ENCODE results near the gene EPC2.
"Not testable (repeated sequence)": the region's sequence is repeated elsewhere in the genome, so short reads cannot be mapped to it uniquely, and the experiment has no call there.

The EPC2 gene

DNA sequence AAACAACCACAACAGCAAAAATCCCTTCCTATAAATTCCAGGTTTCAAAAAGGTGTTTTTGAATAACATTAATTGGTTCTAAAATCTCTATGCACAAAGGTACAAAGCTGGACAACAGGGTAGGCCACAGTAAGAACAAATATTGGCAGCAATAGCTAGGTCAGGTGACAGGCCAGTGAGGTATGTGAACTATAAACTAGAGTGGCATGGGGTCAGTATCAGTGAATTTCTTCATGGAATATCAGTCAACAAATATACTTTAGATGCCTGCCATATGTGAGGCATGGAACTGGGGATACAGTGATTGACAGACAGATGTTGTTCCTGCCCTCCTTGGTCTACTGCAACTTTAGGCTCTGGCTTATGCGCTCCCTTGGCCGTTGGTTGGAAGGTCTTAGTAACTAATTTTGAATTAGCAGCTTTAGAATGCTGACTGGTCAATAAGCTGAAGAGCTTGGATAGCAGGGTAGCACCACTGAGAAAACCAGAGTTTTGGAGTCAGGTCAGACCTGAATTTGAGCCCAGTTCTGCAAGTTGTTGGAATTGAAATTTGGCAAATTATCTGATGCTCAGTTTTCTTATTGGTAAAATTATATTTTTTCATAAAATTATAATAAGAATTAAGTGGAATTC lies 2.3 kb upstream of the EPC2 start:
- DNase-seq (ENCODE audit: low read depth in 2 of 2), result no peak

DNA sequence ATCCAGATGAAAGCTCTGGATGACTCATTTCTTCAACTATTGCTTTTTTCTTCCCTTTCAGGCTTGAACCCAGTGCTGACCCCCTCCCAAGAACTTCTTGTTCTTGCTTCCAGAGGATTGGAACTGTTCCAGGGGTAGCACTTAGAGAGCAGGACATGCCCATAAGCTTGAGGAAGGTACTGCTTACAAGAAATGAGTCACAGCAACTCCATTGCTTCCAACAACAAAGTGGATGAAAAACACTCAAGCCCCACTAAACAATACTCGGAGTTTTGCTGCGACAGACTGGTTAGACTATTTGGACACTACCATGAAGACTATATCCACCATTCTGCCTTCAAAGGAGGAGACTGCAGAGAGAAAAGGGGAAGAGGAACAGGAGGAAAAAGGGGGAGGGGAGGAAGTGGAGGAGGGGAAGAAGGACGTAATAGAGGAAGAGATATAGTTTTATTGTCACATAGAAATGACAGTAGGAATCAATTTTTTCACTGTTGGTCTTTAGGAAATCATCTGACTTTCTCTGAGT lies 1.6 kb upstream of the EPC2 start:
- DNase-seq (ENCODE audit: low read depth in 2 of 2), result no peak

DNA sequence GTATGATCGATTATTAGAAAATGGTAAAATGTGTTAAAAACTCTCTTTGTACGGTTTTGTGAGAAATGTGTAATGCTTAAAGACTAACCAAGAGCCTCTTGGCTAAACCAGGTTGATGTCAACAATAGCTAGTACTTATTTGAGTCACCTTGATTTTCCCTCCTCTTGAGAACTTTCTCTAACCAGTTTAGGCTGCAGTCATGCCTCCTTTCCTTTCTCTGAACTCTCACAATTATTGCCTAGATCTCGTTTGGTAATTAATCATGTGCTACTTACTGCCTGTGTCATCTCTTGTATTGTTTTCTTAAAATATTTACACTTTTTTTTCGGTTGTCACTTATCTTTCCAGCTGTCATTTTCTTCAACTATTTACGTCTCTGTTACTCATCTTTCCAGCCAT lies 1.1 kb upstream of the EPC2 start:
- no peak for DNase-seq (ENCODE audit: low read depth in 2 of 2)

DNA sequence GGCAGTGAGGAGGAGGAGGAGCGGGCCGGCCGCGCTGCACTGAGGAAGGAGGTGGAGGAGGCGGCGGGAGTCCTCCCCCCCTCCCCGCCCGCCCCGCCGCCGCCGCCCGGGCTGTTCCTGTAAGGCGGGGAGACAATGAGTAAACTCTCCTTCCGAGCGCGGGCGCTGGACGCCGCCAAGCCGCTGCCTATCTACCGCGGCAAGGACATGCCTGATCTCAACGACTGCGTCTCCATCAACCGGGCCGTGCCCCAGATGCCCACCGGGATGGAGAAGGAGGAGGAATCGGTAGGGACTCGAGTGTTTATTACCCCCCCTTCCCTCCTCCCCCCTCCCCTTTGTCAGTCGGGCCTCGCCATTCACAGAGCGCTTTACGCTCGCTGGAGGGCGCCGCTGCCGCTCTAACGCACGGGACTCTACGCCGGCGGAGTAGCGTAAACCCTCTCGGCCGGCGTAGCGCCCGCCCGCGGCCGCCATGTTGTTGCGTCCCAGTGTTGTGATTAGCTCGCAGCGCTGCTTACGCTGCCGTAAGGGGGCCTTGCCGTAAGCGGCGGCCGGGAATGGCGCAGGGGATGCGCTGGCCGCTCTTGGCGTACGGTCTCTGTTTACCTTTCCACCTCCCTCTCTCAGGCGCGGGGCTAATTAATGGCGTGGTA lies 460 bp downstream of the EPC2 start:
- peak; percentile 86 to 87 for DNase-seq (ENCODE audit: low read depth in 2 of 2)

DNA sequence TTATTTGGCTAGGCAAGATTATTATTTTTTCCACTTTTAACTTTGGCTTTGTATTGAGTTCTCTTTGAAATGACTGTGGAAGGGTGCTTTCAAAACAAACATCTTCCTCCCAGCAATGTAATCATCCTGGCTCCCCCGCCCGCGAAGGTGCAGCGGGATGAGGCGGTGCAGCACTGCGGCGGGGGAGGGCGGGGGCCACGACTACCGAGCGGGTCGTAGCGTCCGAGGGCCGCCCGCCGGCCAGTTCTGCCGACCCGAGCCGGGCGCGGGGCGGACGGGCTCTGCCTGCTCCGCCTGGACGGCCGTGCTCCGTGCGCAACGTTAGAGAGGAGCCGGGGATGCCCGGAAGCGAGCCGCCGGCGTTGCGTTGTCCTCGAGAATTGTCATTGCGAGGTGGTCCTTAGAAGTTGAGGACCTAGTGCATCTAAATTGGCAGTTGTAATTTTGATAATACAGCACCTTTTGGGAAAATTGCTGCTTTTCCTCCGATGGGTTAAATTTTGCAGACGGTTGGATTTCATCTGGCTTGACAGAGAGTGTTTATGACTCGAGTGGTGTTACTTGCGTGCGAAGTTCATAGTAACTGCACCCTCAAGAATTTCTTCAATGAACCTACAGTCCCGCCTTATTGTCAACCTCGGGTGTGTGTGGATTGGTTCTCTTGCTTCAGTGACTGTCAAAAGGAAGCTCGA lies 1.1 kb downstream of the EPC2 start:
- peak; percentile 26 for DNase-seq (ENCODE audit: low read depth in 2 of 2)

DNA sequence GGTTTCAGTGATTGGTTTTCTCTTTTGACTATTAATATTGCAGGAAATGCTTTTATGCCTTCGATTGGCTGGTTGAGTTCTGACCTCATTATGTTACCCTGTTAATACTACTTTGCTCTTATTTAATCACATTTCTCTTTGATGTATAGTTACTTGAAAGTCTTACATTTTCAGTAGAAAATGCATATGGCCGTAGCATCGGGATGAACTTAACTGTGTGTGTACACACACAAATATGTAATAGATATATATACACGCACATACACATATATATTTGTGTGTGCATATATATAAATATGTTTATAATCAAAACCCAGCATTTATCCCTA lies 1.6 kb downstream of the EPC2 start:
- DNase-seq (ENCODE audit: low read depth in 2 of 2), result no peak

DNA sequence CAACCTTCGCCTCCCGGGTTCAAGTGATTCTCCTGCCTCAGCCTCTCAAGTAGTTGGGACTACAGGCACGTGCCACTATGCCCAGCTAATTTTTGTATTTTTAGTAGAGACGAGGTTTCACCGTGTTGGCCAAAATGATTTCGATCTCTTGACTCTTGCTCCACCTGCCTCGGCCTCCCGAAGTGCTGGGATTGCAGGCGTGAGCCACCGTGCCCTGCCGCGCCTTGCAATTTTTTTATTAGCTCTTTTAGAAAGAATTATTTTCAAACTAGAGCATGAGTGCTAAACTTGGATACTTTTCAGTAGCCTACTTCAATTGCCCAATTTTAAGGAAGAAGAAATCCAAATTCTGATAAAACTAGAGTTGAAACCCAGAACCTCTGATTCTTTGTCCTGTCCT lies 3.2 kb downstream of the EPC2 start:
- DNase-seq (ENCODE audit: low read depth in 2 of 2), result not testable (repeated sequence)

DNA sequence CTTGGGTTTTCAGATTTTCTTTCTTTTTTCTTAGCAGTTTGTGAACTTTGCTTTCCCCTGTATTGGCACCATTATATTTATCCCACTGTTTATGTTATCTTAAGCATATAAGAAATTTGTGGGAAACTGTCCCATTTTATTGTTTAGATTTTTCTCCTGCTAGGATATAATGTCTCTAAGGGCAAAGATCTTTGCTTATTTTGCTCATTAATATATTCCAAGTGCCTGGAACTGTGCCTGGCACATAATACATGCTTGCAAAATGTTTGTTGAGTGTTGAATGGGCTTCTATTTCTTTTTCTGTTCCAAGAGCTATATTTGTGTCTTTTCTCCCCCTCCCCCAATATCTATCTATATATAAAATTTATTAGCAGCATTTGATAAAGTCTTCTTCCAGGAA lies 5.4 kb downstream of the EPC2 start:
- DNase-seq (ENCODE audit: low read depth in 2 of 2), result no peak

DNA sequence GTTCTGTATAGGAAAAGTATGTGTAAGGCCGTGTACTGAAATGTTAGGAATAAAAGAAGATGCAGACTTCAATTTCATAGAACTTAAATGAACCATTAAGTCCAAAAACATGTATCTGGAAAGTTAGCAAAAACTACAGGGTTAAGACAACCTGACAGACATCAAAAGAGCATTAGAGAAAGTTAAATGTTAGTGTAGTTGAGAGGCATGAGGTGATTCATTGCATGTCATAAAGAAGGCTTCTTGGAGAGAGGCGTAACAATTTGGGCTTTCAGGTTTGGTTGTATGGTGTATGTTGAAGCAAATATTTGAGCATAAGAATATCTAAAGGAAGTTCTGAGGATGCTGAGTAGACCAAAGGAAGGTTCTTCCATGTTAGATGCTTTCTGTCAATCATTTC lies 6.3 kb downstream of the EPC2 start:
- no peak for DNase-seq (ENCODE audit: low read depth in 2 of 2)

DNA sequence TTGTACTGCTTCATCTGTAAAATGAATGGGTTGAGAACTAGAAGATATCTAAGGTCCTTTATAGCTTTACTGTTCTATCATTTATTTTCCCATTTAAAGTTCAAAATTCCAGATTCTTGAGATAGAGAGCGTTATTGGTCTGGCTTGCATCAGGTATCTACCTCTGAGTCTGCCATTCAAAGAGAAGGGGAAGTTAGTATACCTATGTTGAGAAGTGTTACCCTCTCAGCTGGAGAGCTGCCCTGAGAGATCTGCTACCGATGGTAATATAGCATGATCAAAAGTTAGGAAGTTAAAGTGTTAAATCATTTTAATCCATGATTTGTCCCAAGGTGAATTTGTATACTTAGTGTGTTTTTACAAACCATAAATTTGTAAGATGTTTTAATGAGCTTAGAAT lies 7.4 kb downstream of the EPC2 start:
- no peak for DNase-seq (ENCODE audit: low read depth in 2 of 2)

DNA sequence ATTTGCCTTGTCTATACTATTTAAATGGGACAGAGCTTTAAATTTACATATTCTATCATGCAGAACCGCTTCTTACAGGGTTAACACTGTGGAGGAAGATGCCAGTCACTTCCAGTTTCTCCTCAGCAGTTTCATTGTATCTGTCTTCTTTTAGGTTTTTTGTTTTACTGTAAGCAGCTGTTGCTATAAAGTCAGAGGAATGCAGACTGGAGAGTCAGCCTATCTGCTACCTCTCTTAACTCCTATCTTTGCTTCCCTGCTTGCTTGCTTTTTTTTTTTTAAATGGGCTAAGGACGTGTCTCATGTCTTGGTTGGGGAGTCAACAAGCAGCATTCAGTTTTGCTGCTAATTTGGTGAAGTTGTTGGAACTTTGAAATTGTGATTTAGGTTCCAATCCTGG lies 8.9 kb downstream of the EPC2 start:
- no peak for DNase-seq (ENCODE audit: low read depth in 2 of 2)

DNA sequence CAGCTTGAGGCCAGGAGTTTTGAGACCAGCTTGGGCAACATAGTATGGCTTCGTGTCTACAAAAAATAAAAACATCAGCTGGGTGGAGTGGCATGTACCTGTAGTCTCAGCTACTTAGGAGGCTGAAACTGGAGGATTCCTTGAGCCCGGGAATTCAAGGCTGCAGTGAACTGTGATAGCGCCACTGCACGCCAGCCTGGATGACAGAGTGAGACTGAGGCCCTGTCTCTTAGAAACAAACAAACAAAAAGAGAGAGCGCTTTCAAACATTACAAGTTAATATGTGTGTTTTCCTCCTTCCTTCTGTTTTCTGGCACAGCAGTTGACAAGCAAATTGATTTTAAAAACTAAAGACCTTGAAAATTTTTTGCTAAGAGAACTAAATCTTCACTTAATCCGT lies 9.9 kb downstream of the EPC2 start:
- no peak for DNase-seq (ENCODE audit: low read depth in 2 of 2)

DNA sequence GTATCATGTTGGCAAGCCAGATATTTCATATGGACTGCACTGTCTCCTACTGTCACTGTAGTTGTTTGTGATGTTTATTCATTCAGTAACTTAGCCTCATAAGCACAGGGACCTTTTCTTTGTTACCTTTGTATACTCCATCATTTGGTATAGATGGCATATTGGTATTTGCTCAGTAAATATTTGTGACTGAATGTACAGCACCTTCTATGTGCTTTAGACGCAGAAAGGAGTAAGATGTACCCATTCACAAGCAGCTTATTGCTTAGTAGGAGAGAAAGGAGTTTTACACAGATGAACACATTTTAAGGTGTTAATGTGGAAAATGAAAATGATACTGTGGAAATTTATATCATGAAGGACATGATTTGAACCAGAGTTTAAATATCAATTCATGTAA lies 12.0 kb downstream of the EPC2 start:
- DNase-seq (ENCODE audit: low read depth in 2 of 2), result no peak

DNA sequence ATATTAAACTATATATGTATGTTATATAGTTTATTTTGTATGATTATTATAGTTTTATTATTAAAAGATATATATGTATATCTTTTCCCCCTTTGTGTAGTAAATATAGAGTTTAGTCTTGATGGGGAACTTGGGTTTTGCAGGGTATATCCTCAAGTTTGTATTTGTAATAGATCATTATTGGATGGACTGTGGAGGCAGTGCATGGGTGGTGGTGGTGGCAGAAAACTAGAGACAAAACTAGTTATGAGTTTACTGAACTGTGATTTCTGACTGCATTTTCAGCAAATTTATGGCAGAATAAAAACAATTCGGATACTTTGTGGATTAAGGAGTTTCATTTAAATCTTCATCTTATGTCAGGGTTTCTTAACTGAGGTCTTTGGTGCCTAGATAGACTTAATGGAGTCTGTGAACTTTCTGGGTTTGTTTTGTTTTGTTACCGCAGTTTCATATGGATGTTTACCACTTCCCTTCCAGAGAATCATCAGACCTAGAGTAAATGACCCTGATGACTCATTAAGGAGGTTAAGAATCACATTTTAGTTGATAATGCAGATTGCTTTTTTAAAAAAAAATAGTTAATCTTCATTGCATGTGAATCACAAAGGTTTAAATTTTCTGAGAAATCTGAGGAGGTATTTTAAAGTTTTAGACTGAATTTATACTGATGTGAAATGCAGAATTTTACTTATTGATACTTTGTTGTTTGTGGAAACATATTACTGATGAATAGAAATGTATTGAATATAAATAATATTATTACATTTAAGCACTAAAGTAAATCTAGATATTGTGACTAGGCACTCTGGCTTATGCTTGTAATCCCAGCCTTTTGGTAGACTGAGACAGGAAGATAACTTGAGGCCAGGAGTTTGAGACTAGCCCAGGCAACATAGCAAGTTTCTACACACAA lies 14.5 kb downstream of the EPC2 start:
- no peak for DNase-seq (ENCODE audit: low read depth in 2 of 2)

DNA sequence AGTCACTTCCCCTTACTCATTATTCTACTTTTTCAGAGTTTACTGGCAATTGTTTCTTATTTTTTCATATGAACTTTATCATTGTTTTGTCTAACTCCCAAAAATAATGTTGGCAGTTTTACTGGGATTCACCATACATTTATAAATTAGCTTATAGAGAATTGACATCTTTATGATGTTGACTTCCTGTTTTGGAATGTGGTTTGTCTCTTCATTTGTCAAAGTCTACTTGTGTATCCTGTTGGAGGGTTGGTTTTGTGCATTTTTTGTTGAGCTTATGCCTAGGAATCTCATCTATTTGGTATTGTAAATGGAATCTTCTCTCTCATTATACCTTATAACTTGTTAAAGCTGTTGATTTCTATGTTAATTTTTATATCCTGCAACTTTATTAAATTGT lies 16.4 kb downstream of the EPC2 start:
- DNase-seq (ENCODE audit: low read depth in 2 of 2), result no peak

DNA sequence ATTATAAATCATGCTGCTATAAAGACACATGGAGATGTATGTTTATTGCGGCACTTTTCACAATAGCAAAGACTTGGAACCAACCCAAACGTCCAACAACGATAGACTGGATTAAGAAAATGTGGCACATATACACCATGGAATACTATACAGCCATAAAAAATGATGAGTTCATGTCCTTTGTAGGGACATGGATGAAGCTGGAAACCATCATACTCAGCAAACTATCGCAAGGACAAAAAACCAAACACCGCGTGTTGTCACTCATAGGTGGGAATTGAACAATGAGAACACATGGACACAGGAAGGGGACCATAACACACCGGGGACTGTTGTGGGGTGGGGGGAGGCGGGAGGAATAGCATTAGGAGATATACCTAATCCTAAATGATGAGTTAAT lies 17.8 kb downstream of the EPC2 start:
- not testable (repeated sequence) for DNase-seq (ENCODE audit: low read depth in 2 of 2)

DNA sequence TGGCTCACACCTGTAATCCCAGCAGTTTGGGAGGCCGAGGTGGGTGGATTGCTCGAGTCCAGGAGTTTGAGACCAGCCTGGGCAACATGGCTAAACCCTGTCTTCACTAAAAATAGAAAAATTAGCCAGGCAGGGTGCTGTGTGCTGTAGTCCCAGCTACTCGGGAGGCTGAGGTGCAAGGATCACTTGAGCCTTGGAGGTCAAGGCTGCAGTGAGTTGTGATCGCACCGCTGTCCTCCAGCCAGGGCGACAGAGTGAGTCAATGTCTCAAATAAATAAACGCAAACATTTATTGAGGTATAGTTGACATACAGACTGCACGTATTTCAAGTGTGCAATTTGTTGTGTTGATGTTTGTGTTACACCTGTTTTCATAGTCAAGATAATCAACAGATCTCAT lies 19.7 kb downstream of the EPC2 start:
- no peak for DNase-seq (ENCODE audit: low read depth in 2 of 2)

DNA sequence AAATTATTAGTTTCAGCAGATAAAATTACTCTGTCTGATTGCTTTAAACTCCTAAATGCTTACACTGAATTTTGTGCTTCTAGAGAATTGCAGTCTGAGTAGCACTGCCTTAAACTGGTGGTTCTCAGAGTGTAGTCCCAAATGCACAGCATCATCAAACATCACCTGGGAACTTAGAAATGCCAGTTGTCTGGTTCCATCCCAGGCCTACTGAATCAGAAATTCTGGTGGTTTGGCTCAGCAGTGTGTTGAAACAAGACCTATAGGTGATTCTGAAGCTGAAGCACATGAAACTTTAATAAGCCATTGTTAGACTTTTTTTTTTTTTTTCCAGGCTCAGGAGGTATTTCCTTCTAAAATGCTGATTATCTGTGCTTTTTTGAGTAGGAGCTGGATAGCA lies 22.0 kb downstream of the EPC2 start:
- no peak for DNase-seq (ENCODE audit: low read depth in 2 of 2)

DNA sequence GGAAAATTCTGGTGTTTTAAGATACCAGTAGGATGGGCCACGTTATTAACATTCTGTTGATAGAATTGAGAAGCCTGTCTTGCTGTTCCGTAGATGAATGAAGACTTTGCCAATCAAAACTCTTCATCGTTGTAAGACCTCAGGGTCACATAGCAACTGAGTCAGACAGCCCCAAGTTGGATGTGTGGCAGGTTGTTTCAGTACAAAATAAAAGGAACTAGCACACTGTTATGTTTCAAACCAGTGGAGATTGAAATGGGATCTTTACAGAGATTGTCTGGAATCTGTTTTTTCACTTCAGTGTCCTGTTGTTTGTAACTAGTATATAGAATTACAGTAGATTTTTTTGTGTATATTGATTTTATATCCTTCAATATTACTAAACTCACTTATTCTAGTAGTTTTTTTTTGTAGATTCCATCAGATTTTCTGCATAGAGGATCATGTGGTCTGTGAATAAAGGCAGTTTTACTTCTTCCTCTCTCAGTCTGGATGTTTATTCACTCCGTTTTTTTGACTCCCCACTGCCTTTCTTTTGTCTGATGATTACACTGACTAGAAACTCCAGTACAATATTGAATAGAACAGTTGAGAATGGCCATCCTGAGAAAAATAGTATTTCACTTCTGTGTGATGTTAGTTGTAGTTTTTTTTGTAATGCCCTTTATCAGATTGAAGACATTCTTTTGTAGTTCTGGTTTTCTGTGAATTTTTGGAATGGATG lies 22.7 kb downstream of the EPC2 start:
- no peak for DNase-seq (ENCODE audit: low read depth in 2 of 2)

DNA sequence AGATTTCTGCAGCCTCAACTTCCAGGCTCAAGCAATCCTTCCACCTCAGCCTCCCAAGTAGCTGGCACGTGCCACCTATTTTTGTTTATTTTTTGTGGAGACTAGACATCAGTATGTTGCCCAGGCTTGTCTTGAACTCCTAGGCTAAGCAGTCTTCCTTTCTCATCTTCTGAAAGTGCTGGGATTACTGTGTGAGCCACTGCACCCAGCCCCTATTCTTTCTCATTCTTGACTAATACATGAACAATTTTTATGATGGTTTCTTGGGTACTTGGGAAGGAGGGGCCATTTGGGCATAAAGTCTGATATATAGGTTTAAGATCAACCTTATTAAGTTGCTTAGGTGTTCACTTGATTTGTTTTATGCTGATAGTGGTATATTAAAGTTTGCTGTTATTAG lies 26.2 kb downstream of the EPC2 start:
- no peak for DNase-seq (ENCODE audit: low read depth in 2 of 2)

All from stimulated activated CD8-positive, alpha-beta memory T cell treated with anti-CD3 and anti-CD28 coated beads, Interleukin-15, amount 100 ng/mL, for 48 hours (primary cell).